Activated CD4-positive, CD25-positive, alpha-beta regulatory T cell (primary cell): ENCODE measurements around the gene CRYBG2.
"Not testable (repeated sequence)": the region's sequence is repeated elsewhere in the genome, so short reads cannot be mapped to it uniquely, and the experiment has no call there.

ENCODE experiments used
- DNase-seq, 4 experiments: peaks; one replicate each; lab custom pipeline; 2025; lab: John Stamatoyannopoulos, UW

CRYBG2 gene

GRCh38 chr1:26321315-26322041 lies 32.5 kb downstream of the CRYBG2 start:
- DNase-seq, result peak; percentile 84 to 98 (median 88)

- no peak for DNase-seq
Observed at GRCh38 chr1:26320896-26321295, 33.0 kb downstream of the CRYBG2 start.

GRCh38 chr1:26318338-26319064 lies 35.4 kb downstream of the CRYBG2 start:
- DNase-seq, result no peak

GRCh38 chr1:26317612-26318337 lies 36.2 kb downstream of the CRYBG2 start, which contains the start of gene CD52:
TSS of gene CD52 (plus strand) at chr1:26317958. CDS start at chr1:26318018, 60 bp downstream.
- DNase-seq, result peak in 3 of 4 experiments; percentile 20 to 57 (median 43)

GRCh38 chr1:26317146-26317545 lies 36.8 kb downstream of the CRYBG2 start:
- DNase-seq, result no peak

GRCh38 chr1:26315874-26316850 lies 37.8 kb downstream of the CRYBG2 start:
- DNase-seq, result no peak

GRCh38 chr1:26314501-26314900 lies 39.4 kb downstream of the CRYBG2 start:
- no peak for DNase-seq

- not testable (repeated sequence) for DNase-seq
Observed at GRCh38 chr1:26307966-26308899, 45.7 kb downstream of the CRYBG2 start.

GRCh38 chr1:26307363-26307781 lies 46.6 kb downstream of the CRYBG2 start:
- no peak for DNase-seq

- DNase-seq, result peak; percentile 77 to 84 (median 82)
Observed at GRCh38 chr1:26306290-26307229, 47.4 kb downstream of the CRYBG2 start, which contains the start of gene UBXN11. TSS of gene UBXN11 (minus strand) at chr1:26306636. CDS start at chr1:26302883, 3,753 bp downstream.

GRCh38 chr1:26305667-26306289 lies 48.2 kb downstream of the CRYBG2 start:
- no peak for DNase-seq

- DNase-seq, result no peak
Observed at GRCh38 chr1:26302733-26303405, 51.1 kb downstream of the CRYBG2 start.

- DNase-seq, result no peak
Observed at GRCh38 chr1:26300578-26301275, 53.2 kb downstream of the CRYBG2 start.

GRCh38 chr1:26297791-26298124 lies 56.2 kb downstream of the CRYBG2 start:
- no peak for DNase-seq

GRCh38 chr1:26297057-26297790 lies 56.7 kb downstream of the CRYBG2 start:
- no peak for DNase-seq

- DNase-seq, result no peak
Observed at GRCh38 chr1:26296340-26297056, 57.4 kb downstream of the CRYBG2 start.
